Calu3 (cell line): ENCODE measurements around the gene FAM229B. TPM values are rescaled to one million over a fixed set of nuclear protein-coding genes. Genes with fewer than 3 reads are reported as not detected.

Experiments used
- BruUV-seq: library from RNA; stranded (reverse); fragments of 400-500 nt; replicated peaks from 2 replicates; lab custom pipeline; 2021; lab: Mats Ljungman, UMichigan
- CTCF ChIA-PET: fragments of 300-600 bp; sonication (Branson Sonifier 250); formaldehyde crosslinking; loops from one replicate; lab custom pipeline; 2022; ENCODE audit warnings: antibody characterized with exemption; lab: Charles Lee
- DNase-seq: peaks from one replicate; pipeline ENCODE4 v3.0.0; 2022
- H3K27ac Mint-ChIP-seq: one replicate; pipeline ENCODE4 v1.8.0; 2022; ENCODE audit warnings: mixed read lengths; ENCODE audit not compliant: unreplicated experiment
- H3K27me3 Mint-ChIP-seq: one replicate; pipeline ENCODE4 v1.8.0; 2022; ENCODE audit warnings: mixed read lengths; ENCODE audit not compliant: unreplicated experiment
- H3K36me3 Mint-ChIP-seq: one replicate; pipeline ENCODE4 v1.8.0; 2022; ENCODE audit warnings: mild to moderate bottlenecking, moderate library complexity, mixed read lengths; ENCODE audit not compliant: insufficient read depth, unreplicated experiment
- H3K4me1 Mint-ChIP-seq: one replicate; pipeline ENCODE4 v1.8.0; 2022; ENCODE audit warnings: mild to moderate bottlenecking, low read depth, mixed read lengths; ENCODE audit not compliant: unreplicated experiment
- H3K4me3 Mint-ChIP-seq: one replicate; pipeline ENCODE4 v1.8.0; 2022; ENCODE audit warnings: mild to moderate bottlenecking, low read depth, moderate library complexity, mixed read lengths; ENCODE audit not compliant: unreplicated experiment
- H3K9me3 Mint-ChIP-seq: one replicate; pipeline ENCODE4 v1.8.0; 2022; ENCODE audit warnings: low read depth, mixed read lengths; ENCODE audit not compliant: unreplicated experiment
- intact Hi-C: fragments of 100-400 bp; cut with micrococcal nuclease; formaldehyde crosslinking; loops from one replicate; pipeline ENCODE4 v1.10.0; 2022; ENCODE audit not compliant: unreplicated experiment
- total RNA-seq: library from RNA; stranded (reverse); gene quantifications from 2 replicates; pipeline ENCODE4 v1.2.3, GENCODE V29; 2022
- TF ChIP-seq, protein P1 (sequence below): fragments of 200-600 bp; IDR thresholded peaks from one replicate; pipeline ENCODE4 v1.8.0; 2022; ENCODE audit warnings: antibody characterized with exemption; ENCODE audit not compliant: unreplicated experiment

The FAM229B gene
- total RNA-seq, 1 experiment from 2014 or later, result 13.0 TPM

GRCh38 chr6:112122756-112123155 lies 35.4 kb downstream of the FAM229B start:
- TF ChIP-seq, protein P1, sequence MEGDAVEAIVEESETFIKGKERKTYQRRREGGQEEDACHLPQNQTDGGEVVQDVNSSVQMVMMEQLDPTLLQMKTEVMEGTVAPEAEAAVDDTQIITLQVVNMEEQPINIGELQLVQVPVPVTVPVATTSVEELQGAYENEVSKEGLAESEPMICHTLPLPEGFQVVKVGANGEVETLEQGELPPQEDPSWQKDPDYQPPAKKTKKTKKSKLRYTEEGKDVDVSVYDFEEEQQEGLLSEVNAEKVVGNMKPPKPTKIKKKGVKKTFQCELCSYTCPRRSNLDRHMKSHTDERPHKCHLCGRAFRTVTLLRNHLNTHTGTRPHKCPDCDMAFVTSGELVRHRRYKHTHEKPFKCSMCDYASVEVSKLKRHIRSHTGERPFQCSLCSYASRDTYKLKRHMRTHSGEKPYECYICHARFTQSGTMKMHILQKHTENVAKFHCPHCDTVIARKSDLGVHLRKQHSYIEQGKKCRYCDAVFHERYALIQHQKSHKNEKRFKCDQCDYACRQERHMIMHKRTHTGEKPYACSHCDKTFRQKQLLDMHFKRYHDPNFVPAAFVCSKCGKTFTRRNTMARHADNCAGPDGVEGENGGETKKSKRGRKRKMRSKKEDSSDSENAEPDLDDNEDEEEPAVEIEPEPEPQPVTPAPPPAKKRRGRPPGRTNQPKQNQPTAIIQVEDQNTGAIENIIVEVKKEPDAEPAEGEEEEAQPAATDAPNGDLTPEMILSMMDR, result no peak
- peaks cover 11% of the 10 kb centered on the region for H3K36me3 Mint-ChIP-seq
- BruUV-seq, result no TSS peak
- no peaks in the 10 kb centered on the region for H3K9me3 Mint-ChIP-seq
- H3K27ac Mint-ChIP-seq, result no peak overlapping the region
- H3K4me1 Mint-ChIP-seq, result peaks cover 3% of the 10 kb centered on the region
- intact Hi-C loops, result no loop called here
- CTCF ChIA-PET, result no interaction called here
- no peak for DNase-seq
- no peak overlapping the region for H3K4me3 Mint-ChIP-seq
- no peaks in the 10 kb centered on the region for H3K27me3 Mint-ChIP-seq

DNA sequence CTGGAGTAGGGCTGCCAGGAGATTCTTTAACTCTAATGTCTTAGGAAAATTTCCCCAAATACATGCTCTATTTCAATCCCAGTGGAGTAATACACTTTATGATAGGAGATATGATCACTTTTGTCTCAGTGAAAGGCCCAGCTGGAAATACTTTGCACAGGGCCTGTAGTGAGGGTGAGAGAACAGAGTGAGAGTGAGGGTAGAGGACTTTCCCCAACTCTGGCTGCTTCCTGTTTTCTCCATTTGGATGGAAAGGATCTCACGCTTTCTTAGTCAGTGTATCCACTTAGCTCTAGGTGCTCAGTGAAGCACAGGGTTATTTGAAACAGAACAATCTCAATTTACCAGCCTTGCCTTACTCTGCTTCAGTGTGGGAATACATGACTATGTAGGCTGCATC lies 36.6 kb downstream of the FAM229B start:
- H3K27ac Mint-ChIP-seq, result no peak overlapping the region
- H3K9me3 Mint-ChIP-seq, result no peaks in the 10 kb centered on the region
- H3K4me3 Mint-ChIP-seq, result no peak overlapping the region
- TF ChIP-seq, protein P1, result no peak
- peaks cover 4% of the 10 kb centered on the region for H3K36me3 Mint-ChIP-seq
- no peaks in the 10 kb centered on the region for H3K4me1 Mint-ChIP-seq
- CTCF ChIA-PET, result no interaction called here
- no TSS peak for BruUV-seq
- no peak for DNase-seq
- no peaks in the 10 kb centered on the region for H3K27me3 Mint-ChIP-seq
- intact Hi-C loops, result no loop called here

DNA sequence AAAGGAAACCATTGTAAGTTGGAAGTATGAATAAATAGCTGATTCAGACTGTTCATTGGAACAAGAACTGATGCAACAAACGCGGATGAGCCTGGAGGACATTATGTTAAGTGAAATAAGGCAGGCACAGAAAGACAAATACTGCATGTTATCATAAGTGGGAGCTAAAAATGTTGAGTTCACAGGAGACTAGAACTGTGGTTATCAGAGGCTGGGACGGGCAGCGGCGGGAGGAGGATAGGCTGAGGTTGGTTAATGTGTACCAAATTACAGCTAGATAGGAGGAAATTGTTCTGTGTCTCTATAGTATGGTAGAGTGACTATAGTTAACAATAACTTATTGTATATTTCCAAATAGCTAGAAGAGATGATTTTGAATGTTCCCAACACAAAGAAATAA lies 40.8 kb downstream of the FAM229B start:
- TF ChIP-seq, protein P1, result no peak
- Mint-ChIP-seq H3K27ac (no peak overlapping the region), H3K36me3 (no peaks in the 10 kb centered on the region), H3K4me3 (no peak overlapping the region), H3K4me1 (no peaks in the 10 kb centered on the region), H3K27me3 (no peaks in the 10 kb centered on the region), H3K9me3 (no peaks in the 10 kb centered on the region)
- no peak for DNase-seq
- BruUV-seq, result no TSS peak
- intact Hi-C loops, result no loop called here
- CTCF ChIA-PET, result no interaction called here

GRCh38 chr6:112130878-112131277 lies 43.5 kb downstream of the FAM229B start:
- no TSS peak for BruUV-seq
- no peaks in the 10 kb centered on the region for H3K27me3 Mint-ChIP-seq
- H3K9me3 Mint-ChIP-seq, result no peaks in the 10 kb centered on the region
- H3K4me3 Mint-ChIP-seq, result no peak overlapping the region
- no peaks in the 10 kb centered on the region for H3K36me3 Mint-ChIP-seq
- H3K4me1 Mint-ChIP-seq, result no peaks in the 10 kb centered on the region
- TF ChIP-seq, protein P1, result no peak
- H3K27ac Mint-ChIP-seq, result no peak overlapping the region
- intact Hi-C loops, result no loop called here
- DNase-seq, result no peak
- CTCF ChIA-PET, result no interaction called here

DNA sequence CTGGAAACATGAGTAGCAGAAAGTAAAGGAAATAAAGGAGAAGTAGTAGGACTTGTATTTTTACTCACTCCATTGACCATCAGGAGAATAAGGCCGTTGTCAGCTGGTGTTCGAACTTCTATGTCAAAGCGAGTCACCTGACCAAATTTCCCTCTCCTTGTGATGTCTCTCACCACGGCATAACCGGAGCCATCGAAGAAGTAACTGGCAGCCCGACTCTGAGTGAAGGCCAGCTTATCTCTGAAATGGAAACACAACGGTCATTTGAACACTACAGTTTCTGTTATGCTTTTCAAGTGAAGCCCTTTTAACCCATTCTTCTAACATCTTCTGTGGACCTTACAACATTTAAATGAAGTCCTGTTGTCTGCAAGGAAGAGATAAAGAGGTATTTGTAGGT lies 51.7 kb downstream of the FAM229B start:
- Mint-ChIP-seq H3K27ac (no peak overlapping the region), H3K9me3 (no peaks in the 10 kb centered on the region), H3K36me3 (peaks cover 8% of the 10 kb centered on the region), H3K4me3 (no peak overlapping the region), H3K4me1 (no peaks in the 10 kb centered on the region), H3K27me3 (no peaks in the 10 kb centered on the region)
- CTCF ChIA-PET, result no interaction called here
- TF ChIP-seq, protein P1, result no peak
- intact Hi-C loops, result no loop called here
- BruUV-seq, result no TSS peak
- DNase-seq, result no peak
